ENCODE data around the gene SLC35E4. TPM values are rescaled to one million over a fixed set of nuclear protein-coding genes. Genes with fewer than 3 reads are reported as not detected.

The SLC35E4 gene
- total RNA-seq, 1 experiment from 2014 or later: 1.1 TPM

Other genes with a start within 250 kb of the SLC35E4 start
- gene RNF215, start 248.4 kb upstream of the SLC35E4 start, total RNA-seq (2014; rRNA removed; shearing (Covaris generic)): 4.1 and 7.3 TPM in 2 replicates
- gene SEC14L2, start 238.8 kb upstream of the SLC35E4 start, total RNA-seq (2014; rRNA removed; shearing (Covaris generic)): 1.4 and 3.4 TPM in 2 replicates
- gene MTFP1, start 210.0 kb upstream of the SLC35E4 start, total RNA-seq (2014; rRNA removed; shearing (Covaris generic)): 19.6 and 25.5 TPM in 2 replicates
- gene SEC14L3, start 163.8 kb upstream of the SLC35E4 start, total RNA-seq (2014; rRNA removed; shearing (Covaris generic)): not detected in 2 replicates
- not detected in 2 replicates for gene SEC14L4, start 130.1 kb upstream of the SLC35E4 start, total RNA-seq (2014; rRNA removed; shearing (Covaris generic))
- gene SEC14L6, start 89.0 kb upstream of the SLC35E4 start, total RNA-seq (2014; rRNA removed; shearing (Covaris generic)): not detected in 2 replicates
- not detected in 2 replicates for gene GAL3ST1, start 61.1 kb upstream of the SLC35E4 start, total RNA-seq (2014; rRNA removed; shearing (Covaris generic))
- 65.6 and 73.8 TPM in 2 replicates for gene PES1, start 43.9 kb upstream of the SLC35E4 start, total RNA-seq (2014; rRNA removed; shearing (Covaris generic))
- 0.53 and 0.85 TPM in 2 replicates for gene TCN2, start 28.6 kb upstream of the SLC35E4 start, total RNA-seq (2014; rRNA removed; shearing (Covaris generic))
- gene DUSP18, start 32.1 kb downstream of the SLC35E4 start, total RNA-seq (2014; rRNA removed; shearing (Covaris generic)): 0.99 and 1.7 TPM in 2 replicates
- gene OSBP2, start 59.1 kb downstream of the SLC35E4 start, total RNA-seq (2014; rRNA removed; shearing (Covaris generic)): not detected in 2 replicates